ENCODE data around the gene SSTR5. TPM values are rescaled to one million over a fixed set of nuclear protein-coding genes. Genes with fewer than 3 reads are reported as not detected.

The SSTR5 gene
- total RNA-seq, 1 experiment from 2014 or later: not detected

- no peak for DNase-seq (ENCODE audit: low read depth)
Observed at GRCh38 chr16:1073566-1074378, 1.2 kb downstream of the SSTR5 start.

- no peak for DNase-seq (ENCODE audit: low read depth)
Observed at GRCh38 chr16:1074379-1074649, 1.8 kb downstream of the SSTR5 start.

GRCh38 chr16:1075546-1075945 lies 3.0 kb downstream of the SSTR5 start:
- no peak for DNase-seq (ENCODE audit: low read depth)

GRCh38 chr16:1076801-1077576 lies 4.4 kb downstream of the SSTR5 start:
- no peak for DNase-seq (ENCODE audit: low read depth)

- DNase-seq (ENCODE audit: low read depth): no peak
Observed at GRCh38 chr16:1077877-1078578, 5.5 kb downstream of the SSTR5 start.

GRCh38 chr16:1078579-1079021 lies 6.1 kb downstream of the SSTR5 start:
- DNase-seq (ENCODE audit: low read depth): peak; percentile 15

- no peak for DNase-seq (ENCODE audit: low read depth)
Observed at GRCh38 chr16:1079341-1079740, 6.8 kb downstream of the SSTR5 start.

GRCh38 chr16:1079786-1080525 lies 7.4 kb downstream of the SSTR5 start:
- DNase-seq (ENCODE audit: low read depth): no peak

GRCh38 chr16:1080801-1081733 lies 8.5 kb downstream of the SSTR5 start:
- DNase-seq (ENCODE audit: low read depth): no peak

GRCh38 chr16:1081734-1082265 lies 9.3 kb downstream of the SSTR5 start:
- no peak for DNase-seq (ENCODE audit: low read depth)

- peak; percentile 15 for DNase-seq (ENCODE audit: low read depth)
Observed at GRCh38 chr16:1082266-1082951, 9.9 kb downstream of the SSTR5 start.

- DNase-seq (ENCODE audit: low read depth): no peak
Observed at GRCh38 chr16:1082952-1083675, 10.6 kb downstream of the SSTR5 start.

GRCh38 chr16:1084971-1085370 lies 12.4 kb downstream of the SSTR5 start:
- DNase-seq (ENCODE audit: low read depth): no peak

- DNase-seq (ENCODE audit: low read depth): peak; percentile 12
Observed at GRCh38 chr16:1086443-1086842, 13.9 kb downstream of the SSTR5 start.

GRCh38 chr16:1088295-1089170 lies 16.0 kb downstream of the SSTR5 start:
- no peak for DNase-seq (ENCODE audit: low read depth)

- no peak for DNase-seq (ENCODE audit: low read depth)
Observed at GRCh38 chr16:1089439-1089821, 16.9 kb downstream of the SSTR5 start.

GRCh38 chr16:1089822-1090619 lies 17.5 kb downstream of the SSTR5 start:
- DNase-seq (ENCODE audit: low read depth): no peak
